Upper lobe of left lung (tissue), 6 donors: ENCODE data around the gene GAMT. TPM values are rescaled to one million over a fixed set of nuclear protein-coding genes. Genes with fewer than 3 reads are reported as not detected.
A peak's percentile ranks its signal among the peaks of the same experiment; 100 is the strongest.

Experiments used
- ATAC-seq, 2 donors: fragments of 200-7000 bp; cut with Tn5 transposase; one replicate each; pipeline ENCODE4 v1.9.1; 2022; ENCODE audit warnings: mild to moderate bottlenecking in 2 of 2, moderate library complexity in 2 of 2; ENCODE audit not compliant: low FRiP score in 2 of 2
- DNase-seq, 2 donors: peaks; one replicate each; pipeline ENCODE4 v3.0.0-alpha.2; 2019 to 2020
- H3K27ac ChIP-seq, 4 donors: fragments of 200-600 bp; sonication (generic); one replicate each; pipeline ENCODE4 v1.5.1; 2016 to 2019
- H3K27me3 ChIP-seq, 4 donors: fragments of 200-600 bp; sonication (generic); one replicate each; pipeline ENCODE4 v1.5.1; 2017 to 2019
- H3K36me3 ChIP-seq, 4 donors: fragments of 200-600 bp; sonication (generic); one replicate each; pipeline ENCODE4 v1.5.1; 2016 to 2019
- H3K4me1 ChIP-seq, 4 donors: fragments of 200-600 bp; sonication (generic); one replicate each; pipeline ENCODE4 v1.5.1; 2018 to 2019
- H3K4me3 ChIP-seq, 4 donors: fragments of 200-600 bp; sonication (generic); one replicate each; pipeline ENCODE4 v1.5.1; 2017 to 2019; ENCODE audit warnings: mild to moderate bottlenecking in 2 of 4, moderate library complexity in 1 of 4
- H3K9me3 ChIP-seq, 4 donors: fragments of 200-600 bp; sonication (generic); one replicate each; pipeline ENCODE4 v1.5.1; 2018 to 2019
- EP300 ChIP-seq, 4 donors: sonication (generic); formaldehyde crosslinking; IDR thresholded peaks; one replicate each; pipeline ENCODE4 v1.5.1; 2017; ENCODE audit warnings: antibody characterized with exemption in 4 of 4, control low read depth in 2 of 4
- POLR2A ChIP-seq, 4 donors: fragments of 450-650 bp; IDR thresholded peaks; one replicate each; pipeline ENCODE4 v1.5.1; 2016 to 2017; ENCODE audit warnings: antibody characterized with exemption in 4 of 4, mild to moderate bottlenecking in 2 of 4
- POLR2AphosphoS5 ChIP-seq, 2 donors: sonication (generic); formaldehyde crosslinking; IDR thresholded peaks; one replicate each; pipeline ENCODE4 v1.5.1; 2017; ENCODE audit warnings: antibody characterized with exemption in 2 of 2
- WGBS, 2 donors: methylation state at CpG; one replicate each; pipeline ENCODE4 v1.1.5; 2017 to 2018; 5-methylcytosine and 5-hydroxymethylcytosine counted together
- total RNA-seq, 6 donors: library from RNA; depleted of rRNA in 4 of 6; stranded (reverse); fragments of >200 nt in 4 of 6; gene quantifications; one replicate each; pipeline versions ENCODE4 v1.1.0 to v1.2.1, GENCODE V29; 2016 to 2021
- TF ChIP-seq, protein P1 (sequence below), 6 experiments: fragments of 450-650 bp in 4 of 6; fragments of 200-600 bp in 2 of 6; sonication (generic) in 2 of 6; IDR thresholded peaks; one replicate each; pipeline ENCODE4 v1.5.1; 2016 to 2019; ENCODE audit warnings: antibody characterized with exemption in 6 of 6
- donor health status: DM: no; HTN: no; CAD: no; lungs with moderate emphysema.
- donor health status: DM: no; HTN: yes; CAD: no; lungs with severe emphysema.

GAMT gene
- total RNA-seq, 6 donors from 2014 or later: 4.0 to 12.1 (median 8.1) TPM

DNA sequence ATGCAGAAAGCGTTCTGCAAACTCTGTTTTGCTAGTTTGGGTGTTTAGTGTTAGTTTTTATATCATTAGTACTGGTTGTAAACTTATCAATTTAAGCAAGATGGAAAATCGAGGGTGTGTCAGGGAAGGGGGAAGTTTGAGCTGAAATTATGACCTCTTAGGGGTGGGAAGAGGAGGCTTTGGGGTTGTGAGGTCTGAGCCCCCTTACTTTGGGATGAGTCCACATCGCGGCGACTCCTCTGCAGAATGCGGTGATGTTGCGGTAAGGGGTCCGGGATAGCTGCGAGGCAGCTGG is 18.4 kb downstream of the GAMT start:
- Histone ChIP-seq H3K9me3 (no peaks in the 10 kb centered on the region), H3K36me3 (peaks cover 0 to 20% (median 2%) of the 10 kb centered on the region in 4 donors), H3K4me3 (peak overlapping the region in 2 of 4 donors; percentile 97 to 100), H3K4me1 (peaks cover 10 to 31% (median 19%) of the 10 kb centered on the region in 4 donors), H3K27ac (peak overlapping the region in 3 of 4 donors; percentile 88 to 94 (median 89)), H3K27me3 (no peaks in the 10 kb centered on the region)
- TF ChIP-seq EP300 (IDR thresholded peaks at IDR 0.05) (no peak), POLR2AphosphoS5 (IDR thresholded peaks at IDR 0.05) (no peak), POLR2A (IDR thresholded peaks at IDR 0.05) (no peak)
- TF ChIP-seq, protein P1, sequence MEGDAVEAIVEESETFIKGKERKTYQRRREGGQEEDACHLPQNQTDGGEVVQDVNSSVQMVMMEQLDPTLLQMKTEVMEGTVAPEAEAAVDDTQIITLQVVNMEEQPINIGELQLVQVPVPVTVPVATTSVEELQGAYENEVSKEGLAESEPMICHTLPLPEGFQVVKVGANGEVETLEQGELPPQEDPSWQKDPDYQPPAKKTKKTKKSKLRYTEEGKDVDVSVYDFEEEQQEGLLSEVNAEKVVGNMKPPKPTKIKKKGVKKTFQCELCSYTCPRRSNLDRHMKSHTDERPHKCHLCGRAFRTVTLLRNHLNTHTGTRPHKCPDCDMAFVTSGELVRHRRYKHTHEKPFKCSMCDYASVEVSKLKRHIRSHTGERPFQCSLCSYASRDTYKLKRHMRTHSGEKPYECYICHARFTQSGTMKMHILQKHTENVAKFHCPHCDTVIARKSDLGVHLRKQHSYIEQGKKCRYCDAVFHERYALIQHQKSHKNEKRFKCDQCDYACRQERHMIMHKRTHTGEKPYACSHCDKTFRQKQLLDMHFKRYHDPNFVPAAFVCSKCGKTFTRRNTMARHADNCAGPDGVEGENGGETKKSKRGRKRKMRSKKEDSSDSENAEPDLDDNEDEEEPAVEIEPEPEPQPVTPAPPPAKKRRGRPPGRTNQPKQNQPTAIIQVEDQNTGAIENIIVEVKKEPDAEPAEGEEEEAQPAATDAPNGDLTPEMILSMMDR (IDR thresholded peaks at IDR 0.05): no peak
- ATAC-seq: no peak
- DNase-seq: no peak
- 17 to 18% methylated on average over 8 to 9 of the region's 9 CpGs for WGBS, 2 donors

DNA sequence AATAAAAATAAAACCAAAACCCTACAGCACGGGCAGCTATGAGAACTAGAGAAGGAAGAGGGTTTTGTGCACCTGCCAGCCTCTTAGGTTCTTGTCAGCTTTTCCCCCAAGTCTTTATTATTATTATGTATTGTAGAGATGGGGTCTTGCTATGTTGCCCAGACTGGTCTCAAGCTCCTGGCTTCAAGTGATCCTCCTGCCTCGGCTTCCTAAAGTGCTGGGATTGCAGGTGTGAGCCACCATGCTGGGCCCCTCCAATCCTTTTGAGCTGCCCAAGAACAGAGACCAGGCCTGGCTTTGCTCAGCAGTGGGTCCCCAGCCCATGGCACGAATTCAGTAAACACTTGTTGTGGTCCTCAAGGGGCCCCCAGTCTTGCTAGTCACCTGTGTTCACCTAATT is 19.1 kb downstream of the GAMT start:
- Histone ChIP-seq H3K4me3 (no peak overlapping the region), H3K4me1 (peaks cover 10 to 28% (median 19%) of the 10 kb centered on the region in 4 donors), H3K27ac (no peak overlapping the region), H3K9me3 (no peaks in the 10 kb centered on the region), H3K27me3 (no peaks in the 10 kb centered on the region), H3K36me3 (peaks cover 0 to 24% (median 5%) of the 10 kb centered on the region in 4 donors)
- WGBS, 2 donors: 76 to 88% methylated on average over 3 of the region's 3 CpGs
- no peak for DNase-seq
- no peak for ATAC-seq
- TF ChIP-seq POLR2A (IDR thresholded peaks at IDR 0.05) (no peak), POLR2AphosphoS5 (IDR thresholded peaks at IDR 0.05) (no peak), EP300 (IDR thresholded peaks at IDR 0.05) (no peak)
- TF ChIP-seq, protein P1 (IDR thresholded peaks at IDR 0.05): no peak

DNA sequence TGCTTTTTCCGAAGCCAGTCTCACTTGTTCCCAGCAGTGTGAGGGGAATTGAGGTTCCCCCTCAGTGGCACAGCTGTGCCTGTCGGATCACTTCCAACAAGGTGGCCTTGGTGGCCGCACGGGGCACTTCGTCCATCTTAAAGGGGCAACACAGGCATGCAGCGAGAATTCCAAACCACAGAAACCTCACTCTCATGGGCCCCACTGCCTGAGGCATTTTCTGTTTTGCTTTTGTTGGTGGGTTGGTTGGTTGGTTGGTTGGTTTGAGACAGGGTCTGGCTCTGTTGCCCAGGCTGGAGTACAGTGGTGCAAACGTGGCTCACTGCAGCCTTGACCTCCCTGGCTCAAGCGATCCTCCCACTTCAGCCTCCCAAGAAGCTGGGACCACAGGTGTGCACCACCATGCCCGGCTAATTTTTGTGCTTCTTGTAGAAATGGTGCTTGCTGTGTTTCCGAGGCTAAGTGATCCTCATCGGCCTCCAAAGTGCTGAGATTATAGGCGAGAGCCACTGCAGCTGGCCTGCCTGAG is 21.3 kb downstream of the GAMT start:
- Histone ChIP-seq H3K27ac (no peak overlapping the region), H3K4me3 (no peak overlapping the region), H3K36me3 (peaks cover 0 to 23% (median 12%) of the 10 kb centered on the region in 4 donors), H3K9me3 (no peaks in the 10 kb centered on the region), H3K4me1 (peaks cover 6 to 10% (median 10%) of the 10 kb centered on the region in 4 donors), H3K27me3 (no peaks in the 10 kb centered on the region)
- ATAC-seq (no peak), DNase-seq (no peak)
- WGBS, 2 donors: 82 to 83% methylated on average over 6 to 12 of the region's 12 CpGs
- TF ChIP-seq POLR2A (IDR thresholded peaks at IDR 0.05) (no peak), POLR2AphosphoS5 (IDR thresholded peaks at IDR 0.05) (no peak), EP300 (IDR thresholded peaks at IDR 0.05) (no peak)
- TF ChIP-seq, protein P1 (IDR thresholded peaks at IDR 0.05): no peak

DNA sequence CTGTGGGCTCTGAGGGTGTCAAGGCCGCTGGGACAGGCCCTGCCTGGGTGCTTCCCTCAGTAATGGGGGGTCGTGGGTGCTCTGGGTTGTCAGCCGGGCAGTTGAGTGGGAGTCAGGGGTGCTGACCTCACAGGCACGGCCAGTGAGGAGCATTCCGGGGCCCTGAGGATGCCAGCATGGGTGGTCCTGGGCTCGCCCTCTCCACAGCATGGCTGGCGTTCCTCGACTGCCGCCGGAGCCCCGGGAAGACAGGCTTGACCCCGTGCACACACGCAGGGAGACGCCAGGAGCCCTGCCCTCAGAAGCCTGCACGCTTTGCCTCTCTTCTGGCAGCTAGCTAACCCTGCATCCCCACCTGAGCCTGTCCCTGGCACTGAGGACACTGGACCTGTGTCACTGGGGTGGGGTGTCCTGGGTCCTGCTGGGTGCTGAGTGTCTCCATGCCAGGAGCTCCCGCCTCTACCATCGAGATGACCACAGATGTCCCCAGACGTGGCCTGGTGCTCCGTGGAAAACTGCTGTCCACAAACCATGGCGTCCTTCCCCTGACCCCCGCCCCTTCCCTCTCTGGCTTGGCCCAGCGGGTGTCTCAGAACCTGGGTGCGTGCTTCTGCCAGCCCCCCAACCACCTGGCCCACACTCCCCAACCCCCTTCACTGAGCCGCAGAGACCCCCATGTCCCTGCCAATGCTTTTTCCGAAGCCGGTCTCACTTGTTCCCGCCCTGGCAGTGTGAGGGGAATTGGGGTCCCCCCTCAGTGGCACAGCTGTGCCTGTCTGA is 22.0 kb downstream of the GAMT start:
- DNase-seq (peak in 1 of 2 donors; percentile 70), ATAC-seq (no peak)
- Histone ChIP-seq H3K36me3 (peaks cover 0 to 26% (median 14%) of the 10 kb centered on the region in 4 donors), H3K4me3 (no peak overlapping the region), H3K27ac (no peak overlapping the region), H3K4me1 (peaks cover 0 to 3% (median 3%) of the 10 kb centered on the region in 4 donors), H3K9me3 (no peaks in the 10 kb centered on the region), H3K27me3 (no peaks in the 10 kb centered on the region)
- TF ChIP-seq POLR2A (IDR thresholded peaks at IDR 0.05) (no peak), EP300 (IDR thresholded peaks at IDR 0.05) (no peak), POLR2AphosphoS5 (IDR thresholded peaks at IDR 0.05) (no peak)
- TF ChIP-seq, protein P1 (IDR thresholded peaks at IDR 0.05): no peak
- WGBS, 2 donors: 86 to 87% methylated on average over 11 to 25 of the region's 27 CpGs
